ENCODE results near the gene SPNS2.

DNA sequence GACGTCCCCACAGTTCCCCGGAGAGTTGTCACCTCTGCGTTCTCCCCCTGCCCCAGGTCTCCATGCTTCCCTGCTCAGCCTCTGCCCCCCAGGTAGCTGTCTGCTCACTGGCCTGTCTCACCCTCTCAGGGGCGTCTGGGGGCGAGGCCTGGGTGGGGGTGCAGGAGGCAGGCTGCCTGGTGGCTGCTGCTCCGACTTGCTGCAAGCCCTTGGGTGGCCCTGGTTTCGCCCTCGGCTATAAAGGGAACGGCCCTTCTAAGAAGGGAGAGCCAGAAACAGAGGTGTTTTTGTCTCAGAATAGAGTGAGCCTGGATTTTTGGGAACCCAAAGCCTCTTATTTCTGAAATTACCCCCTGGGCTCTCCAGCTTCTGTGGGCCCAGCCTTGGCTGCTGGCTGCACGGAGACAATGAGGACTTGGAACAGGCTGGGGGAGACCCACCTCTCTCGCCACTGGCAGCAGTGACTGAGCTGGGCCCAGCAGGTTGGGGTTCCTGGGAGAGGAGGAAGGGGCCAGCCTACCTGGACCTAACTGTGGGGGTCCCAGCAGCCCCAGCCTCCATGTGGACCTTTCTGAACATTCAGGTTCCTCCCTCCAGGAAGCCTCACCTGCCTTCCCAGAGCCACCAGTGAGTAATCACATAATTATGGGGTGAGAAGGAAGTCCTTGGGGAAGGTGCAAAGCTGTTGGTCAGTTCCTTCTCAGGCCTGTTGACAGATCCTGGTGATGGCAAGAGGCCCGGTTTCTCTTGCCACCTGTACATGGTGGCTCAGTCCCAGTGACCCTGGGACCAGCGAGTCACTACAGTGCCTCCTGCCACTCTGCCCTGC is 15.5 kb upstream of the SPNS2 start:
- TF ChIP-seq, protein P1, sequence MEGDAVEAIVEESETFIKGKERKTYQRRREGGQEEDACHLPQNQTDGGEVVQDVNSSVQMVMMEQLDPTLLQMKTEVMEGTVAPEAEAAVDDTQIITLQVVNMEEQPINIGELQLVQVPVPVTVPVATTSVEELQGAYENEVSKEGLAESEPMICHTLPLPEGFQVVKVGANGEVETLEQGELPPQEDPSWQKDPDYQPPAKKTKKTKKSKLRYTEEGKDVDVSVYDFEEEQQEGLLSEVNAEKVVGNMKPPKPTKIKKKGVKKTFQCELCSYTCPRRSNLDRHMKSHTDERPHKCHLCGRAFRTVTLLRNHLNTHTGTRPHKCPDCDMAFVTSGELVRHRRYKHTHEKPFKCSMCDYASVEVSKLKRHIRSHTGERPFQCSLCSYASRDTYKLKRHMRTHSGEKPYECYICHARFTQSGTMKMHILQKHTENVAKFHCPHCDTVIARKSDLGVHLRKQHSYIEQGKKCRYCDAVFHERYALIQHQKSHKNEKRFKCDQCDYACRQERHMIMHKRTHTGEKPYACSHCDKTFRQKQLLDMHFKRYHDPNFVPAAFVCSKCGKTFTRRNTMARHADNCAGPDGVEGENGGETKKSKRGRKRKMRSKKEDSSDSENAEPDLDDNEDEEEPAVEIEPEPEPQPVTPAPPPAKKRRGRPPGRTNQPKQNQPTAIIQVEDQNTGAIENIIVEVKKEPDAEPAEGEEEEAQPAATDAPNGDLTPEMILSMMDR (IDR thresholded peaks at IDR 0.05), result no peak
- TF ChIP-seq ZFX (IDR thresholded peaks at IDR 0.05; ENCODE audit: borderline replicate concordance), result no peak

Data from 22Rv1 (cell line).